Small intestine (tissue), 7 donors: Measurements from ENCODE around the gene NUP42. TPM values are rescaled to one million over a fixed set of nuclear protein-coding genes. Genes with fewer than 3 reads are reported as not detected.

Experiments
- DNase-seq, 2 donors: peaks; one replicate each; pipeline versions ENCODE4 v3.0.0 to v3.0.0-alpha.2; 2013
- FAIRE-seq: peaks from 2 replicates; lab custom pipeline; 2012; peaks lifted over from hg19 to GRCh38; lab: Jason Lieb, UNC
- H3K27ac ChIP-seq, 3 donors: one replicate each; pipeline ENCODE4 v1.5.1; 2013; ENCODE audit warnings: low read length in 2 of 3, mild to moderate bottlenecking in 2 of 3, control low read depth in 1 of 3, inconsistent platforms in 1 of 3, low read depth in 1 of 3, moderate library complexity in 1 of 3
- H3K27me3 ChIP-seq, 3 donors: one replicate each; pipeline ENCODE4 v1.6.1; 2013; ENCODE audit warnings: low read length in 3 of 3, inconsistent platforms in 1 of 3; ENCODE audit not compliant: control insufficient read depth in 3 of 3, insufficient read depth in 3 of 3
- H3K36me3 ChIP-seq, 3 donors: one replicate each; pipeline ENCODE4 v1.6.1; 2013; ENCODE audit warnings: low read length in 3 of 3, inconsistent platforms in 1 of 3, low read depth in 1 of 3, mild to moderate bottlenecking in 1 of 3, moderate library complexity in 1 of 3; ENCODE audit not compliant: control insufficient read depth in 3 of 3, insufficient read depth in 2 of 3
- H3K4me1 ChIP-seq, 3 donors: one replicate each; pipeline ENCODE4 v1.6.1; 2013; ENCODE audit warnings: low read length in 2 of 3, inconsistent platforms in 1 of 3, low read depth in 1 of 3, mild to moderate bottlenecking in 1 of 3, moderate library complexity in 1 of 3; ENCODE audit not compliant: control insufficient read depth in 3 of 3, insufficient read depth in 2 of 3
- H3K4me3 ChIP-seq, 3 donors: one replicate each; pipeline ENCODE4 v1.5.1; 2013; ENCODE audit warnings: low read length in 3 of 3, control low read depth in 1 of 3, inconsistent platforms in 1 of 3, low read depth in 1 of 3, mild to moderate bottlenecking in 1 of 3, moderate library complexity in 1 of 3
- H3K9me3 ChIP-seq, 2 donors: one replicate each; pipeline ENCODE4 v1.6.1; 2013; ENCODE audit warnings: low read depth in 1 of 2, low read length in 1 of 2; ENCODE audit not compliant: control insufficient read depth in 2 of 2, insufficient read depth in 1 of 2
- WGBS, 3 donors: extraction: QIAGEN DNeasy Blood & Tissue Kit; methylation state at CpG; one replicate each; pipeline ENCODE4 v1.1.7; 2013; 5-methylcytosine and 5-hydroxymethylcytosine counted together
- polyA plus RNA-seq, 4 donors: library from polyadenylated mRNA; stranded (reverse) in 3 of 4; unstranded in 1 of 4; fragments of 200-250 nt in 3 of 4; fragments of 120-200 nt in 1 of 4; gene quantifications; one replicate each; pipeline versions ENCODE4 v1.2.1 to v1.2.3, GENCODE V29; 2013
- donor health status: healthy with polysubstance abuse.
- donor health status: control.
- donor health status: control.
- donor health status: Bipolar disorder and iron deficiency.
- donor health status: healthy.

NUP42 gene
- polyA plus RNA-seq, 4 donors: 25.1 to 46.6 (median 32.4) TPM

DNA sequence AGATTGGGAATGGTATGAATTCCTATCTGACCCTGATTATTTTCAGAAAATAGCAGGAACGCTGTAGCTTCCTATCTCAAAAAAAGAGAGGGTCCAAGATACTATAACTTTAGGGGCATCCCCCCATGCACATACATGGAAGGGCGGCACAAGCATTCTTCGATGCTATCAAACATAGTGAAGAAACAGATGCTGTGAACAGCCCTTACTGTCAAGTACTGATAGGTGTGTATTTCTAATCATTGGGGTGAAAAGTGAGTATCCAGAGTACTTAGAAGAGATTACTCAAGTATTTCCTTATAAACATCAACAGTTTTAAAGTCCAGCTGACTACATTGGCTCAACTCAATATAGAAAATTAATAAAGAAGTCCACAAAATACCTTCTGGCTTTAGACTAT, 17.0 kb upstream of the NUP42 start:
- DNase-seq (no peak), FAIRE-seq (no peak)
- H3K36me3 ChIP-seq: peaks cover 0 to 9% (median 0%) of the 10 kb centered on the region in 3 donors
- no peak overlapping the region for H3K4me3 ChIP-seq
- H3K27me3 ChIP-seq: no peaks in the 10 kb centered on the region
- peaks cover 0 to 2% (median 0%) of the 10 kb centered on the region in 3 donors for H3K4me1 ChIP-seq
- 94 to 98% (median 97%) methylated on average over 3 of the region's 3 CpGs for WGBS, 3 donors
- H3K27ac ChIP-seq: no peak overlapping the region
- H3K9me3 ChIP-seq: no peaks in the 10 kb centered on the region

DNA sequence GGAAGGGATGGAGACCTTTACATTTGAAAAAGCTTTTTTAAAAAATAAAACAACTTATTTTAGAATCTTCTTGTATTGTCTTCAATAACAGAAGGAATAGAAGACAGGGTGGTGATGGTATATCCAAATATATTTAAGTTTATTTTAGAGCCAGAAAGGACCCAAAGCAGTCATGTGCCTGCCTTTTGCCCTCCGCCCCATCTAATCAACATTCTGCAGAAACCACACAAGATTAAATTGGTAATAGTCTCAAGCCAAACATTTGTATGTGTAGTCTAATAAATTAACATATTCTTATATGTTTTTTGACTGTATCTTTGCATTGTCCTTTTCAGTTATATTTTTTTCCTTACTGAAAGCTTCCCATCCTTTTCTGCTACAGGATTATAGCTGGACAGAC, 16.5 kb upstream of the NUP42 start:
- Histone ChIP-seq H3K9me3 (no peaks in the 10 kb centered on the region), H3K4me1 (no peaks in the 10 kb centered on the region), H3K27ac (no peak overlapping the region), H3K27me3 (no peaks in the 10 kb centered on the region), H3K36me3 (peaks cover 0 to 11% (median 0%) of the 10 kb centered on the region in 3 donors), H3K4me3 (no peak overlapping the region)
- no peak for FAIRE-seq
- 91 to 100% (median 95%) methylated on average over 1 of the region's 1 CpG for WGBS, 3 donors
- DNase-seq: no peak

DNA sequence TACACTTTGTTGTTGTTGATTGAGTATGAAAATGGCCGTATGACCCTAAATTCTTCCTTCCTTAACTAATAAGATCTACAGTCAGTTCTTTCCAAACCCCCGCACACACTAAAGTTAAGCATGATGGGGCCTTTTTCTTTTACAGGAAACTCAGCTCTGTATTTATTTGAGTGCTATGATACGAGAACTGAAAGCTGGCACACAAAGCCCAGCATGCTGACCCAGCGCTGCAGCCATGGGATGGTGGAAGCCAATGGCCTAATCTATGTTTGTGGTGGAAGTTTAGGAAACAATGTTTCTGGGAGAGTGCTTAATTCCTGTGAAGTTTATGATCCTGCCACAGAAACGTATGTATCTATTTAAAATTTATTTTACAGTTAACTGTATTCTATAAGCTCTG, 14.2 kb upstream of the NUP42 start:
- FAIRE-seq (no peak), DNase-seq (no peak)
- Histone ChIP-seq H3K27me3 (no peaks in the 10 kb centered on the region), H3K36me3 (peaks cover 0 to 14% (median 2%) of the 10 kb centered on the region in 3 donors), H3K9me3 (no peaks in the 10 kb centered on the region), H3K4me1 (no peaks in the 10 kb centered on the region), H3K4me3 (peak overlapping the region in 1 of 3 donors; percentile 1), H3K27ac (no peak overlapping the region)
- WGBS, 3 donors: 87 to 98% (median 96%) methylated on average over 5 of the region's 5 CpGs

DNA sequence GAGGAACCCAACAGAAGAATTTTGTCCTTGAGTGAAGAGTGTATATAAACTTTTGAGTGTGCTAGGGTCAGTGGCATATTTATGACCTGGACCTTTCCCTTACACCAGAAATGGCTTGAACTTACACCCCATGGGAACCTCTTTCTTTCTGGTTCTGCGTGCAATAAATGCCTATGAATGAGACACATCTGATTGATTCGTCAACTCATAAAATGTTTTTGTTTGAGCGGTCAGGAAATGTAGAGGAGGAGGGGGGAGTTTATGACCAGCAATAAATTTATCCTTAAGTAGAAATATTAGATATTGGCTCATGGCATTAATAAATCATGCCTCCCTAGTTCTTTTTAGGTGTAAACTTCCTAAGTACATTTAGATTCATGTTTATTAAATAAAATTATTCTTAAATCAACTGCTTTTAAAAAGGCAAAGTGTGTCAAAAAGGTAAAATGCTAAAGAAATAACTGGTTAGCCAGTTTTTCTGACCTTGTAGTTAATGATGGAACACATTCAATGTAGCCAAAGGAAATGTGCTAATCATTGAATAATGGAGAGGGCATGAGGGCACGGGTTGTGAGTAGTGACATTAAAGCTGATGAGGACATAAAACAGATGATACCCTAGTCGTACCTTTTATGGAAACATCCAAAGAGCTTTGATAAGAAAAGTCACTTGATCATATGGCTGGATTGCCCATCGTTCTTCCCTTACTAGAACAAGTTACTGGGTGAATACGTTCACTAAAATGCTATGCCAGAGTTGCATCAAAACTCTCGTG, 13.6 kb upstream of the NUP42 start:
- DNase-seq (no peak), FAIRE-seq (no peak)
- Histone ChIP-seq H3K4me1 (no peaks in the 10 kb centered on the region), H3K4me3 (peak overlapping the region in 1 of 3 donors; percentile 1), H3K9me3 (no peaks in the 10 kb centered on the region), H3K27ac (no peak overlapping the region), H3K27me3 (no peaks in the 10 kb centered on the region), H3K36me3 (peaks cover 0 to 14% (median 2%) of the 10 kb centered on the region in 3 donors)
- WGBS, 3 donors: 82 to 91% (median 91%) methylated on average over 8 of the region's 8 CpGs

DNA sequence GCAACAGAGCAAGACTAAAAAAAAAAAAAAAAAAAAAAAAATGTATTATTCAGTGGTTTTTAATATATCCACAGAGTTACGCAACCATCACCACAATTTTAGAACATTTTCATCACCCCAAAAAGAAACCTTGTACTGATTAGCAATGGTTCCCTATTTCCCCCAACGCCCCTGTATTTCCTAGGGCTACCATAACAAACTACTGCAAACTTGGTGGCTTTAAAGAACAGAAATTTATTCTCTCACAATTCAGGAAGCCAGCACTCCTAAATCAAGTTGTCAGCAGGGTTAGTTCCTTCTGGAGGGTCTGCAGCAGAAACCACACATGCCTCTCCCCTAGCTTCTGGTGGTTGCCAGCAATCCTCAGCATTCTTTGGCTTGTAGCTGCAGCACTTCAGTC, 5.9 kb upstream of the NUP42 start:
- Histone ChIP-seq H3K36me3 (peaks cover 1 to 5% (median 4%) of the 10 kb centered on the region in 3 donors), H3K4me1 (no peaks in the 10 kb centered on the region), H3K27me3 (no peaks in the 10 kb centered on the region), H3K27ac (no peak overlapping the region), H3K9me3 (no peaks in the 10 kb centered on the region), H3K4me3 (no peak overlapping the region)
- DNase-seq: no peak
- FAIRE-seq: no peak
- 60 to 91% (median 90%) methylated on average over 2 of the region's 2 CpGs for WGBS, 3 donors

DNA sequence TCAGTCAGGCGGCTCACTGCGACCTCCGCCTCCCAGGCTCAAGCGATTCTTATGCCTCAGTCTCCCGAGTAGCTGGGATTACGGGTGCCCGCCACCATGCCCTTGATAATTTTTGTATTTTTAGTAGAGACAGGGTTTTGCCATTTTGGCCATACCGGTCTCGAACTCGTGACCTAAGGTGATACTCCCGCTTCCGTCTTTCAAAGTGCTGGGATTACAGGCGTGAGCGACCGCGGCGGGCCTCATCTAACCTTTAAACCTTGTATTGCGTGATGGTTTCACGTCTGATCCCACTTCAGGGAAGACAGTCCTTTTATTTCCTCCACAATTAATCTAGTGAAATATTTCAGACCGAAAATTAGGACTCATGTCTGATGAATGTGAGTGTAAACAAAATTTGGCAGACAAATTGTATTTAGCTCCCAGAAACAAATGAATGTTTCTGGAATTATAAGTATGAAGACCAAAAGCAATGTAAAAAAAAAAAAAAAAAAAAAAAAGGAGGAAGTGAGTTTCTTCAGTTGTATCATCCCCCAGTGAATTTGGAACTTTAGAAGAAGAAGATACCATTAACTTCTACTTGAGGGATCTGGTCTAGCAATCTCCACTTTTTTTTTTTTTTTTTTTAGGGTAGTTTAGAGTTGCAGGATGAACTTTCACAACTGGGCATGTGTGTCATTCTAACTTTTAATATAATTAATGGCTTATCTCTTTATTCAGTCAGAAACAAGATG, 1.6 kb downstream of the NUP42 start:
- FAIRE-seq: no peak

DNA sequence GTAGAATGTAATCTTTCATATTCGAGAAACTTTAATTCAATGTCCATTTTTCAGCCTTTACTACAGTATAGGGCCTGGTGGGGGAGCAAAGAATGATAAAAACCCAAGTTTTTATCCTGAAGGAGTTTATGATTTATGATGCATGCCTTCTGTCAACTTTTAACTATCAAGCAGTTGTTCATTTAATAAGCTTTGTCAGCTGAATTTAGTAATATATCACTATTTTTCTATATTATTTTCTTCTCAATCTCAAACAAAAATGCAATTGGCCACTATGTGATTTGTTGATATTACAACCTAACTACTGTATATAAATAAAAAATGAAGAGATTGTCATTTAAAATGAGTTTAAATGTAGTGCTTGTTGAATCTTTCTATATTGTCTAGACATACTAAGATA, 2.4 kb downstream of the NUP42 start:
- no peaks in the 10 kb centered on the region for H3K27me3 ChIP-seq
- 71 to 80% (median 72%) methylated on average over 1 of the region's 1 CpG for WGBS, 3 donors
- DNase-seq (no peak), FAIRE-seq (no peak)
- H3K4me3 ChIP-seq: no peak overlapping the region
- no peak overlapping the region for H3K27ac ChIP-seq
- peaks cover 0 to 2% of the 10 kb centered on the region in 2 donors for H3K9me3 ChIP-seq
- H3K36me3 ChIP-seq: peaks cover under 1 to 14% (median 2%) of the 10 kb centered on the region in 3 donors
- H3K4me1 ChIP-seq: peaks cover 3 to 9% (median 7%) of the 10 kb centered on the region in 3 donors

More for the DNA sequence above, 1.6 kb downstream of the NUP42 start:
- no peak for DNase-seq
- no peaks in the 10 kb centered on the region for H3K9me3 ChIP-seq
- H3K4me1 ChIP-seq: peaks cover 3 to 9% (median 7%) of the 10 kb centered on the region in 3 donors
- peaks cover 0 to 12% (median 0%) of the 10 kb centered on the region in 3 donors for H3K36me3 ChIP-seq
- H3K27ac ChIP-seq: no peak overlapping the region
- WGBS, 3 donors: 90 to 92% (median 91%) methylated on average over 20 of the region's 20 CpGs
- peak overlapping the region in 2 of 3 donors; percentile 5 to 93 for H3K4me3 ChIP-seq
- no peaks in the 10 kb centered on the region for H3K27me3 ChIP-seq

DNA sequence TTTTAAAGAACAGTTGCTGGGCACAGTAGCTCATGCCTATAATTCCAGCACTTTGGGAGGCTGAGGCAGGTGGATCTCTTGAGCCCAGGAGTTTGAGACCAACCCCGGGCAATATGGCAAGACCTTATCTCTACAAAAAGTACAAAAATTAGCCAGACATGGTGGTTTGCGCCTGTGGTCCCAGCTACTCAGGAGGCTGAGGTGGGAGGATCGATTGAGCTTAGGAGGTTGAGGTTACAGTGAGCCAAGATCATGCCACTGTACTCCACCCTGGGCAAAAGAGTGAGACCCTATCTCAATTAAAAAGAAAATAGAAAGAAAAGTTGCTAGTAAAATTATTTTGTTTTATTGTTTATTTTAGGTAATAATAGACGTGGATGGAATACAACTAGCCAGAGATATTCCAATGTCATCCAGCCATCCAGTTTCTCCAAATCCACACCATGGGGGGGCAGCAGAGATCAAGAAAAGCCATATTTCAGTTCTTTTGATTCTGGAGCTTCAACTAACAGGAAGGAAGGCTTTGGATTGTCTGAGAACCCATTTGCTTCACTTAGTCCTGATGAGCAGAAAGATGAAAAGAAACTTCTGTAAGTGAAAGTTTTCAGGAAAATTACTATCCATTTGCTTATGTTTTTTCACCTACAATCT, 3.0 kb downstream of the NUP42 start:
- peaks cover 0 to 4% of the 10 kb centered on the region in 2 donors for H3K9me3 ChIP-seq
- no peak overlapping the region for H3K27ac ChIP-seq
- no peaks in the 10 kb centered on the region for H3K27me3 ChIP-seq
- WGBS, 3 donors: 75 to 78% (median 76%) methylated on average over 4 of the region's 4 CpGs
- FAIRE-seq: no peak
- no peak overlapping the region for H3K4me3 ChIP-seq
- H3K36me3 ChIP-seq: peaks cover 3 to 19% (median 3%) of the 10 kb centered on the region in 3 donors
- H3K4me1 ChIP-seq: peaks cover 3 to 9% (median 7%) of the 10 kb centered on the region in 3 donors
- peak; percentile 38 to 48 for DNase-seq
